NOMO-1 treated with dmso at 0.1 percent for 144 hours (cell line): ENCODE data around the gene COL11A1.
"Not testable (repeated sequence)": the region's sequence is repeated elsewhere in the genome, so short reads cannot be mapped to it uniquely, and the experiment has no call there.

Source experiments
- DNase-seq: peaks from one replicate; lab custom pipeline; 2025; ENCODE audit not compliant: unreplicated experiment; lab: John Stamatoyannopoulos, UW

COL11A1 gene

GRCh38 chr1:103084181-103084580 is 24.1 kb downstream of the COL11A1 start:
- DNase-seq = no peak

GRCh38 chr1:103075316-103076000 is 32.9 kb downstream of the COL11A1 start:
- DNase-seq = no peak

- no peak for DNase-seq
Observed at GRCh38 chr1:103074224-103074623, 34.1 kb downstream of the COL11A1 start.

GRCh38 chr1:103069201-103069600 is 39.1 kb downstream of the COL11A1 start:
- DNase-seq = no peak

- no peak for DNase-seq
Observed at GRCh38 chr1:103063921-103064320, 44.4 kb downstream of the COL11A1 start.

GRCh38 chr1:103058391-103058790 is 49.9 kb downstream of the COL11A1 start:
- no peak for DNase-seq

GRCh38 chr1:103056423-103056822 is 51.9 kb downstream of the COL11A1 start:
- no peak for DNase-seq

- not testable (repeated sequence) for DNase-seq
Observed at GRCh38 chr1:103028110-103028509, 80.2 kb downstream of the COL11A1 start.

GRCh38 chr1:103025858-103026409 is 82.4 kb downstream of the COL11A1 start:
- no peak for DNase-seq

- DNase-seq = no peak
Observed at GRCh38 chr1:103024051-103024450, 84.3 kb downstream of the COL11A1 start.

GRCh38 chr1:103002005-103002404 is 106.3 kb downstream of the COL11A1 start:
- DNase-seq = no peak

- no peak for DNase-seq
Observed at GRCh38 chr1:102978874-102979273, 129.4 kb downstream of the COL11A1 start.

- DNase-seq = no peak
Observed at GRCh38 chr1:102977292-102977691, 131.0 kb downstream of the COL11A1 start.

- peak; percentile 2 for DNase-seq
Observed at GRCh38 chr1:102970496-102971078, 137.7 kb downstream of the COL11A1 start.

GRCh38 chr1:102967786-102968185 is 140.5 kb downstream of the COL11A1 start:
- no peak for DNase-seq

- DNase-seq = no peak
Observed at GRCh38 chr1:102961549-102961948, 146.8 kb downstream of the COL11A1 start.

- no peak for DNase-seq
Observed at GRCh38 chr1:102954576-102954975, 153.7 kb downstream of the COL11A1 start.

GRCh38 chr1:102952400-102952799 is 155.9 kb downstream of the COL11A1 start:
- DNase-seq = no peak

- no peak for DNase-seq
Observed at GRCh38 chr1:102942324-102942723, 166.0 kb downstream of the COL11A1 start.

- DNase-seq = no peak
Observed at GRCh38 chr1:102941366-102941947, 166.9 kb downstream of the COL11A1 start.

GRCh38 chr1:102937401-102937800 is 170.9 kb downstream of the COL11A1 start:
- no peak for DNase-seq

GRCh38 chr1:102933362-102933761 is 175.0 kb downstream of the COL11A1 start:
- DNase-seq = not testable (repeated sequence)
